NCI-H187 (cell line): ENCODE data around the gene ZBTB7B.
A peak's percentile ranks its signal among the peaks of the same experiment; 100 is the strongest.
"Not testable (repeated sequence)": the region's sequence is repeated elsewhere in the genome, so short reads cannot be mapped to it uniquely, and the experiment has no call there.

Experiments
- DNase-seq, 2 experiments: peaks; one replicate each; lab custom pipeline; 2025; lab: John Stamatoyannopoulos, UW

The ZBTB7B gene

GRCh38 chr1:154988058-154988954 is 14.3 kb upstream of the ZBTB7B start:
- no peak for DNase-seq

- DNase-seq, result no peak
Measured at GRCh38 chr1:154989195-154989860, 13.3 kb upstream of the ZBTB7B start.

- DNase-seq, result no peak
Measured at GRCh38 chr1:154990276-154990675, 12.3 kb upstream of the ZBTB7B start.

GRCh38 chr1:154992721-154993571 is 9.7 kb upstream of the ZBTB7B start:
- no peak for DNase-seq

- DNase-seq, result no peak
Measured at GRCh38 chr1:154993572-154994268, 8.9 kb upstream of the ZBTB7B start, which contains the start of gene LENEP. TSS of gene LENEP (plus strand) at chr1:154993586. CDS start at chr1:154993608, 22 bp downstream.

- no peak for DNase-seq
Measured at GRCh38 chr1:154994269-154994587, 8.4 kb upstream of the ZBTB7B start.

- no peak for DNase-seq
Measured at GRCh38 chr1:154994591-154994990, 8.0 kb upstream of the ZBTB7B start.

- DNase-seq, result not testable (repeated sequence)
Measured at GRCh38 chr1:154995301-154995983, 7.2 kb upstream of the ZBTB7B start.

GRCh38 chr1:154996966-154997701 is 5.5 kb upstream of the ZBTB7B start:
- DNase-seq, result no peak

- no peak for DNase-seq
Measured at GRCh38 chr1:154998201-154998780, 4.3 kb upstream of the ZBTB7B start.

GRCh38 chr1:154998818-154999570 is 3.6 kb upstream of the ZBTB7B start:
- DNase-seq, result peak; percentile 52 to 55

GRCh38 chr1:154999571-155000410 is 2.8 kb upstream of the ZBTB7B start:
- DNase-seq, result peak; percentile 28 to 36

- DNase-seq, result no peak
Measured at GRCh38 chr1:155000411-155000725, 2.2 kb upstream of the ZBTB7B start.

GRCh38 chr1:155000726-155001424 is 1.7 kb upstream of the ZBTB7B start:
- peak; percentile 86 to 99 for DNase-seq

GRCh38 chr1:155001425-155001674 is 1.3 kb upstream of the ZBTB7B start:
- no peak for DNase-seq

- peak; percentile 99 to 100 for DNase-seq
Measured at GRCh38 chr1:155001675-155002463, 733 bp upstream of the ZBTB7B start.

GRCh38 chr1:155003227-155003765 is 694 bp downstream of the ZBTB7B start:
- DNase-seq, result no peak
